HEK293 (cell line): ENCODE data around the gene SLC5A7.

Source experiments
- CTCF ChIP-seq: fragments of 450-650 bp; formaldehyde crosslinking; IDR thresholded peaks from 2 replicates; pipeline ENCODE4 v1.5.1; 2016; ENCODE audit warnings: missing biosample characterization, missing genetic modification characterization
- IKZF3 ChIP-seq: fragments of 450-650 bp; IDR thresholded peaks from 2 replicates; pipeline ENCODE4 v1.5.0; 2018; ENCODE audit warnings: missing biosample characterization, mild to moderate bottlenecking, missing genetic modification characterization, moderate library complexity
- PRDM4 ChIP-seq: fragments of 450-650 bp; formaldehyde crosslinking; IDR thresholded peaks from 2 replicates; pipeline ENCODE4 v1.5.1; 2017; ENCODE audit warnings: missing biosample characterization, missing genetic modification characterization
- ZFHX2 ChIP-seq: fragments of 450-650 bp; formaldehyde crosslinking; conservative IDR thresholded peaks from 2 replicates; pipeline ENCODE4 v1.5.1; 2016; ENCODE audit warnings: missing biosample characterization, missing genetic modification characterization
- ZIC2 ChIP-seq: fragments of 450-650 bp; formaldehyde crosslinking; IDR thresholded peaks from 2 replicates; pipeline ENCODE4 v1.5.1; 2016; ENCODE audit warnings: missing biosample characterization, missing genetic modification characterization
- ZNF549 ChIP-seq: fragments of 450-650 bp; IDR thresholded peaks from 2 replicates; pipeline ENCODE4 v1.5.1; 2018; ENCODE audit warnings: missing biosample characterization, missing genetic modification characterization, mild to moderate bottlenecking, inconsistent platforms, moderate library complexity
- ZNF785 ChIP-seq: fragments of 450-650 bp; formaldehyde crosslinking; IDR thresholded peaks from 2 replicates; pipeline ENCODE4 v1.5.1; 2016; ENCODE audit warnings: missing biosample characterization, missing genetic modification characterization

- TF ChIP-seq CTCF (tag by site-specific recombination) (no peak), ZNF549 (tag by site-specific recombination) (no peak), IKZF3 (tag by site-specific recombination) (no peak), PRDM4 (no peak), ZNF785 (tag by site-specific recombination) (no peak), ZIC2 (tag by site-specific recombination) (no peak), ZFHX2 (tag by site-specific recombination) (no peak)
These were observed 4.4 kb downstream of the SLC5A7 start for GRCh38 chr2:107990718-107991117.
